Endothelial cell of umbilical vein (primary cell): ENCODE measurements around the gene RPTN. TPM values are rescaled to one million over a fixed set of nuclear protein-coding genes. Genes with fewer than 3 reads are reported as not detected.

ENCODE experiments used
- BruUV-seq: library from RNA; stranded (reverse); fragments of 400-500 nt; replicated peaks from 2 replicates; lab custom pipeline; 2021; lab: Mats Ljungman, UMichigan
- CTCF ChIA-PET: fragments of 300-600, 350-600 bp; sonication (Branson Sonifier 250); formaldehyde crosslinking; loops from one replicate; lab custom pipeline; 2021; ENCODE audit warnings: antibody characterized with exemption, inconsistent platforms; lab: Charles Lee
- POLR2A ChIA-PET: fragments of 300-600, 350-600 bp; sonication (Branson Sonifier 250); formaldehyde crosslinking; loops from one replicate; lab custom pipeline; 2021; ENCODE audit warnings: antibody characterized with exemption, inconsistent platforms; lab: Charles Lee
- DNase-seq: peaks from one replicate; pipeline ENCODE4 v3.0.0-alpha.2; 2011; ENCODE audit warnings: low read depth, low spot score
- FAIRE-seq: peaks from 2 replicates; lab custom pipeline; 2011; peaks lifted over from hg19 to GRCh38; lab: Jason Lieb, UNC
- H2AFZ ChIP-seq: 2 replicates; pipeline ENCODE4 v1.6.0; 2012; ENCODE audit warnings: low read depth, low read length, control low read depth, inconsistent platforms
- H3K27ac ChIP-seq: 2 replicates; pipeline ENCODE4 v1.5.1; 2011; ENCODE audit warnings: low read depth, mild to moderate bottlenecking, control low read depth, low read length, moderate library complexity; ENCODE audit not compliant: insufficient read depth
- H3K27me3 ChIP-seq, 2 experiments: 2 replicates each; pipeline versions ENCODE4 v1.6.0 to v1.6.1; 2011; ENCODE audit warnings: low read length in 2 of 2, mixed read lengths in 1 of 2; ENCODE audit not compliant: control insufficient read depth in 2 of 2, insufficient read depth in 2 of 2
- H3K36me3 ChIP-seq, 2 experiments: 2 replicates in 1 of 2; 3 replicates in 1 of 2; pipeline ENCODE4 v1.5.1; 2011; ENCODE audit warnings: low read length in 2 of 2, mild to moderate bottlenecking in 1 of 2, moderate library complexity in 1 of 2; ENCODE audit not compliant: control insufficient read depth in 2 of 2, insufficient read depth in 2 of 2; ENCODE audit errors: extremely low read depth in 1 of 2
- H3K4me1 ChIP-seq: 3 replicates; pipeline ENCODE4 v1.5.1; 2011; ENCODE audit warnings: mild to moderate bottlenecking, low read length; ENCODE audit not compliant: control insufficient read depth, insufficient read depth; ENCODE audit errors: extremely low read depth
- H3K4me2 ChIP-seq: 2 replicates; pipeline ENCODE4 v1.6.1; 2011; ENCODE audit warnings: low read length, control low read depth, mixed read lengths; ENCODE audit not compliant: insufficient read depth
- H3K4me3 ChIP-seq, 3 experiments: fragments of 200-600 bp in 1 of 3; sonication (generic), shearing (Covaris generic) in 1 of 3; replicated peaks in 1 of 3; 2 replicates each; pipeline ENCODE4 v1.5.1; 2011 to 2016; ENCODE audit warnings: control low read depth in 3 of 3, low read length in 3 of 3, mild to moderate bottlenecking in 2 of 3, inconsistent platforms in 1 of 3, low read depth in 1 of 3, moderate library complexity in 1 of 3; ENCODE audit not compliant: insufficient read depth in 1 of 3
- H3K79me2 ChIP-seq: 2 replicates; pipeline ENCODE4 v1.6.0; 2012; ENCODE audit warnings: low read length, inconsistent platforms; ENCODE audit not compliant: control insufficient read depth, insufficient read depth
- H3K9ac ChIP-seq: replicated peaks from 2 replicates; pipeline ENCODE3; 2011; ENCODE audit warnings: low read length, control low read depth; ENCODE audit not compliant: insufficient read depth; ENCODE audit errors: extremely low read depth
- H3K9me1 ChIP-seq: replicated peaks from 3 replicates; pipeline ENCODE4 v1.6.0; 2011; ENCODE audit warnings: mild to moderate bottlenecking, low read length; ENCODE audit not compliant: control insufficient read depth, insufficient read depth; ENCODE audit errors: extremely low read depth
- H3K9me3 ChIP-seq: replicated peaks from 2 replicates; pipeline ENCODE4 v1.5.1; 2012; ENCODE audit warnings: low read length, inconsistent platforms; ENCODE audit not compliant: control insufficient read depth, insufficient read depth
- H4K20me1 ChIP-seq: replicated peaks from 2 replicates; pipeline ENCODE3; 2011; ENCODE audit warnings: mild to moderate bottlenecking, low read length; ENCODE audit not compliant: control insufficient read depth, insufficient read depth; ENCODE audit errors: extremely low read depth
- FOS ChIP-seq: IDR thresholded peaks from 2 replicates; pipeline ENCODE4 v1.6.1; 2011; ENCODE audit warnings: mild to moderate bottlenecking, low read length, moderate library complexity, borderline replicate concordance; ENCODE audit not compliant: insufficient read depth
- GATA2 ChIP-seq: IDR thresholded peaks from 2 replicates; pipeline ENCODE4 v1.7.0; 2011; ENCODE audit warnings: low read depth, mild to moderate bottlenecking, moderate library complexity, mixed read lengths, low read length; ENCODE audit not compliant: insufficient read length, insufficient read depth
- JUN ChIP-seq: IDR thresholded peaks from 2 replicates; pipeline ENCODE4 v1.6.1; 2011; ENCODE audit warnings: borderline replicate concordance, low read depth; ENCODE audit not compliant: insufficient read length, insufficient read depth
- MYC ChIP-seq: IDR thresholded peaks from one replicate; pipeline ENCODE4 v1.6.1; 2011; ENCODE audit warnings: mild to moderate bottlenecking, low read depth, low read length
- POLR2AphosphoS5 ChIP-seq: IDR thresholded peaks from 2 replicates; pipeline ENCODE4 v1.6.1; 2012; ENCODE audit warnings: low read depth, mild to moderate bottlenecking, control low read depth, low read length, moderate library complexity; ENCODE audit not compliant: insufficient read depth
- dilution Hi-C: fragments of 300-500 bp; cut with MboI; formaldehyde crosslinking; loops from one replicate; pipeline ENCODE4 v1.15.0; 2019; ENCODE audit warnings: low sequenced_read_pairs; ENCODE audit not compliant: extremely low pct_ligation_motif_present
- intact Hi-C: fragments of 100-400 bp; cut with micrococcal nuclease; formaldehyde crosslinking; loops from one replicate; pipeline ENCODE4 v1.10.0; 2022
- polyA plus RNA-seq, 4 experiments: library from polyadenylated mRNA; depleted of rRNA in 3 of 4; stranded (reverse) in 3 of 4; unstranded in 1 of 4; fragments of >200 nt; gene quantifications; 2 replicates each; pipeline versions ENCODE4 v1.2.1 to v1.2.3, GENCODE V29; 2011 to 2012; ENCODE audit warnings: missing spikeins in 1 of 4
- total RNA-seq: library from RNA; stranded (reverse); gene quantifications from 2 replicates; pipeline ENCODE4 v1.2.3, GENCODE V29; 2021
- TF ChIP-seq, protein P1 (sequence below), 2 donors: IDR thresholded peaks; 1 replicate in 1 of 2; 2 replicates in 1 of 2; pipeline ENCODE4 v1.5.1; 2011; ENCODE audit warnings: low read length in 2 of 2, mild to moderate bottlenecking in 2 of 2, moderate library complexity in 2 of 2, control low read depth in 1 of 2, inconsistent platforms in 1 of 2, low read depth in 1 of 2; ENCODE audit not compliant: insufficient read depth in 1 of 2; ENCODE audit errors: extremely low read depth in 1 of 2
- TF ChIP-seq, protein P2 (sequence below): IDR thresholded peaks from 2 replicates; pipeline ENCODE4 v1.6.1; 2011; ENCODE audit not compliant: insufficient read depth, insufficient read length

Gene RPTN
- total and polyA plus RNA-seq, 2 donors (not counting 3 experiments of a cell fraction or from before 2014, with no cell fraction given) = not detected

DNA sequence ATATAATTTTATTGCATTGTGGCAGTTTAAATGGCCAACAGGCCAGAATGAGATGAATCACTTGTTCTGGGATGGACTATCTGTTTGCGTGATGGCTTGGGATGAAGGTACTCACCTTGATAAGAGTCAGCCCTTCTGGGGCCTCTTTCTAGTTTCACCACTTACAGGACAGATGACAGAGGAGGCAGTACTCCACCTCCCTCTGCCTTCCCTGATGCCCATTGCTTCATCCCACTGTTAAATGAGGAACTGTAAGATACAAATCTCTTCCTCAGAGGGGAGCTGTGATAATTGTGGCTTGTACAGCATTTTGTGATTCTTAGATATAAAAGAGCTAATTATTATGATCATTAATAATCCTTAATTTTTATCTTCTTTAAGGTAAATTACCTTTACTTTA lies 40.1 kb downstream of the RPTN start:
- no peaks in the 10 kb centered on the region for H3K36me3 ChIP-seq
- H4K20me1 ChIP-seq = no peaks in the 10 kb centered on the region
- H3K4me1 ChIP-seq = no peaks in the 10 kb centered on the region
- H3K27me3 ChIP-seq = peaks cover 19 to 39% of the 10 kb centered on the region in 2 experiments
- DNase-seq (no peak), FAIRE-seq (no peak)
- ChIA-PET POLR2A (no interaction called here), CTCF (interaction anchor here (0.8 to 1.6 kb wide), 3 partner anchors 70 to 340 kb away, joined by 3 read pairs; no protein-coding TSS in a partner anchor)
- TF ChIP-seq JUN (no peak), GATA2 (no peak), POLR2AphosphoS5 (no peak), FOS (no peak), MYC (no peak)
- TF ChIP-seq, protein P1, sequence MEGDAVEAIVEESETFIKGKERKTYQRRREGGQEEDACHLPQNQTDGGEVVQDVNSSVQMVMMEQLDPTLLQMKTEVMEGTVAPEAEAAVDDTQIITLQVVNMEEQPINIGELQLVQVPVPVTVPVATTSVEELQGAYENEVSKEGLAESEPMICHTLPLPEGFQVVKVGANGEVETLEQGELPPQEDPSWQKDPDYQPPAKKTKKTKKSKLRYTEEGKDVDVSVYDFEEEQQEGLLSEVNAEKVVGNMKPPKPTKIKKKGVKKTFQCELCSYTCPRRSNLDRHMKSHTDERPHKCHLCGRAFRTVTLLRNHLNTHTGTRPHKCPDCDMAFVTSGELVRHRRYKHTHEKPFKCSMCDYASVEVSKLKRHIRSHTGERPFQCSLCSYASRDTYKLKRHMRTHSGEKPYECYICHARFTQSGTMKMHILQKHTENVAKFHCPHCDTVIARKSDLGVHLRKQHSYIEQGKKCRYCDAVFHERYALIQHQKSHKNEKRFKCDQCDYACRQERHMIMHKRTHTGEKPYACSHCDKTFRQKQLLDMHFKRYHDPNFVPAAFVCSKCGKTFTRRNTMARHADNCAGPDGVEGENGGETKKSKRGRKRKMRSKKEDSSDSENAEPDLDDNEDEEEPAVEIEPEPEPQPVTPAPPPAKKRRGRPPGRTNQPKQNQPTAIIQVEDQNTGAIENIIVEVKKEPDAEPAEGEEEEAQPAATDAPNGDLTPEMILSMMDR (IDR thresholded peaks at IDR 0.05; ENCODE audit: extremely low read depth in 1 of 2, insufficient read depth in 1 of 2, low read depth in 1 of 2, low read length in 2 of 2) = no peak
- TF ChIP-seq, protein P2, sequence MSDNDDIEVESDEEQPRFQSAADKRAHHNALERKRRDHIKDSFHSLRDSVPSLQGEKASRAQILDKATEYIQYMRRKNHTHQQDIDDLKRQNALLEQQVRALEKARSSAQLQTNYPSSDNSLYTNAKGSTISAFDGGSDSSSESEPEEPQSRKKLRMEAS = no peak
- no peak overlapping the region for H3K27ac ChIP-seq
- no peak overlapping the region for H3K4me3 ChIP-seq
- H3K9me1 ChIP-seq = no peaks in the 10 kb centered on the region
- no peak overlapping the region for H3K9ac ChIP-seq
- dilution Hi-C loops (no loop called here), intact Hi-C loops (no loop called here)
- no peaks in the 10 kb centered on the region for H3K9me3 ChIP-seq
- H2AFZ ChIP-seq = no peak overlapping the region
- no peaks in the 10 kb centered on the region for H3K79me2 ChIP-seq
- BruUV-seq = no TSS peak
- H3K4me2 ChIP-seq = no peak overlapping the region
